HL-60 (cell line): ENCODE data around the gene MXRA7.

Experiments used
- DNase-seq, 2 experiments: peaks; one replicate each; pipeline ENCODE4 v3.0.0-alpha.2; 2010 to 2020; ENCODE audit warnings: low read depth in 1 of 2, low spot score in 1 of 2
- H3K27ac ChIP-seq: fragments of 250-450 bp; sonication (Bioruptor Pico); replicated peaks from 2 replicates; pipeline ENCODE4 v1.5.1; 2020; ENCODE audit warnings: mild to moderate bottlenecking, moderate library complexity
- H3K27me3 ChIP-seq: fragments of 250-450 bp; sonication (Bioruptor Pico); 2 replicates; pipeline ENCODE4 v1.5.1; 2021; ENCODE audit warnings: mild to moderate bottlenecking, moderate library complexity; ENCODE audit not compliant: insufficient read depth, poor library complexity, severe bottlenecking
- H3K4me3 ChIP-seq: replicated peaks from 2 replicates; pipeline ENCODE4 v1.5.1; 2011; ENCODE audit warnings: mild to moderate bottlenecking, control low read depth, low read length; ENCODE audit not compliant: insufficient read depth
- GABPA ChIP-seq: IDR thresholded peaks from 2 replicates; pipeline ENCODE4 v1.6.1; 2012; ENCODE audit warnings: low read depth
- POLR2AphosphoS5 ChIP-seq: IDR thresholded peaks from 2 replicates; pipeline ENCODE4 v1.6.1; 2012; ENCODE audit warnings: low read depth
- SPI1 ChIP-seq: IDR thresholded peaks from 2 replicates; pipeline ENCODE4 v1.6.1; 2012; ENCODE audit warnings: low read depth, mild to moderate bottlenecking, borderline replicate concordance
- TF ChIP-seq, protein P1 (sequence below): IDR thresholded peaks from one replicate; pipeline ENCODE4 v1.5.1; 2011; ENCODE audit warnings: low read length, control low read depth, inconsistent platforms; ENCODE audit not compliant: insufficient read depth
- TF ChIP-seq, protein P2 (sequence below): IDR thresholded peaks from 2 replicates; pipeline ENCODE4 v1.6.1; 2012; ENCODE audit warnings: low read depth; ENCODE audit not compliant: insufficient replicate concordance

Gene MXRA7

GRCh38 chr17:76667786-76668453 lies 42.8 kb downstream of the MXRA7 start:
- Histone ChIP-seq H3K27ac (no peak overlapping the region), H3K27me3 (no peaks in the 10 kb centered on the region), H3K4me3 (no peak overlapping the region)
- TF ChIP-seq SPI1 (no peak), POLR2AphosphoS5 (no peak), GABPA (no peak)
- TF ChIP-seq, protein P1, sequence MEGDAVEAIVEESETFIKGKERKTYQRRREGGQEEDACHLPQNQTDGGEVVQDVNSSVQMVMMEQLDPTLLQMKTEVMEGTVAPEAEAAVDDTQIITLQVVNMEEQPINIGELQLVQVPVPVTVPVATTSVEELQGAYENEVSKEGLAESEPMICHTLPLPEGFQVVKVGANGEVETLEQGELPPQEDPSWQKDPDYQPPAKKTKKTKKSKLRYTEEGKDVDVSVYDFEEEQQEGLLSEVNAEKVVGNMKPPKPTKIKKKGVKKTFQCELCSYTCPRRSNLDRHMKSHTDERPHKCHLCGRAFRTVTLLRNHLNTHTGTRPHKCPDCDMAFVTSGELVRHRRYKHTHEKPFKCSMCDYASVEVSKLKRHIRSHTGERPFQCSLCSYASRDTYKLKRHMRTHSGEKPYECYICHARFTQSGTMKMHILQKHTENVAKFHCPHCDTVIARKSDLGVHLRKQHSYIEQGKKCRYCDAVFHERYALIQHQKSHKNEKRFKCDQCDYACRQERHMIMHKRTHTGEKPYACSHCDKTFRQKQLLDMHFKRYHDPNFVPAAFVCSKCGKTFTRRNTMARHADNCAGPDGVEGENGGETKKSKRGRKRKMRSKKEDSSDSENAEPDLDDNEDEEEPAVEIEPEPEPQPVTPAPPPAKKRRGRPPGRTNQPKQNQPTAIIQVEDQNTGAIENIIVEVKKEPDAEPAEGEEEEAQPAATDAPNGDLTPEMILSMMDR = no peak
- TF ChIP-seq, protein P2, sequence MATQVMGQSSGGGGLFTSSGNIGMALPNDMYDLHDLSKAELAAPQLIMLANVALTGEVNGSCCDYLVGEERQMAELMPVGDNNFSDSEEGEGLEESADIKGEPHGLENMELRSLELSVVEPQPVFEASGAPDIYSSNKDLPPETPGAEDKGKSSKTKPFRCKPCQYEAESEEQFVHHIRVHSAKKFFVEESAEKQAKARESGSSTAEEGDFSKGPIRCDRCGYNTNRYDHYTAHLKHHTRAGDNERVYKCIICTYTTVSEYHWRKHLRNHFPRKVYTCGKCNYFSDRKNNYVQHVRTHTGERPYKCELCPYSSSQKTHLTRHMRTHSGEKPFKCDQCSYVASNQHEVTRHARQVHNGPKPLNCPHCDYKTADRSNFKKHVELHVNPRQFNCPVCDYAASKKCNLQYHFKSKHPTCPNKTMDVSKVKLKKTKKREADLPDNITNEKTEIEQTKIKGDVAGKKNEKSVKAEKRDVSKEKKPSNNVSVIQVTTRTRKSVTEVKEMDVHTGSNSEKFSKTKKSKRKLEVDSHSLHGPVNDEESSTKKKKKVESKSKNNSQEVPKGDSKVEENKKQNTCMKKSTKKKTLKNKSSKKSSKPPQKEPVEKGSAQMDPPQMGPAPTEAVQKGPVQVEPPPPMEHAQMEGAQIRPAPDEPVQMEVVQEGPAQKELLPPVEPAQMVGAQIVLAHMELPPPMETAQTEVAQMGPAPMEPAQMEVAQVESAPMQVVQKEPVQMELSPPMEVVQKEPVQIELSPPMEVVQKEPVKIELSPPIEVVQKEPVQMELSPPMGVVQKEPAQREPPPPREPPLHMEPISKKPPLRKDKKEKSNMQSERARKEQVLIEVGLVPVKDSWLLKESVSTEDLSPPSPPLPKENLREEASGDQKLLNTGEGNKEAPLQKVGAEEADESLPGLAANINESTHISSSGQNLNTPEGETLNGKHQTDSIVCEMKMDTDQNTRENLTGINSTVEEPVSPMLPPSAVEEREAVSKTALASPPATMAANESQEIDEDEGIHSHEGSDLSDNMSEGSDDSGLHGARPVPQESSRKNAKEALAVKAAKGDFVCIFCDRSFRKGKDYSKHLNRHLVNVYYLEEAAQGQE = no peak
- DNase-seq = no peak

GRCh38 chr17:76667491-76667755 lies 43.3 kb downstream of the MXRA7 start:
- H3K27ac ChIP-seq = no peak overlapping the region
- TF ChIP-seq, protein P2 = no peak
- TF ChIP-seq, protein P1 = no peak
- TF ChIP-seq GABPA (no peak), SPI1 (no peak), POLR2AphosphoS5 (no peak)
- DNase-seq = no peak
- H3K4me3 ChIP-seq = no peak overlapping the region
- no peaks in the 10 kb centered on the region for H3K27me3 ChIP-seq

- H3K4me3 ChIP-seq = no peak overlapping the region
- TF ChIP-seq, protein P2 = no peak
- TF ChIP-seq GABPA (no peak), POLR2AphosphoS5 (no peak), SPI1 (no peak)
- TF ChIP-seq, protein P1 = no peak
- no peak for DNase-seq
- H3K27ac ChIP-seq = no peak overlapping the region
- no peaks in the 10 kb centered on the region for H3K27me3 ChIP-seq
Measured at GRCh38 chr17:76660656-76661042, 50.1 kb downstream of the MXRA7 start.
